ENCODE data around the gene TCF12. TPM values are rescaled to one million over a fixed set of nuclear protein-coding genes. Genes with fewer than 3 reads are reported as not detected.

TCF12 gene
- total and polyA plus RNA-seq, 2 of the 8 experiments (the other 6 are each of a cell fraction or from before 2014, with no cell fraction given) = 85.8 to 101 TPM

GRCh38 chr15:56916825-56917477 lies 1.5 kb upstream of the TCF12 start (continued):
- TF ChIP-seq CHD7 (IDR thresholded peaks at IDR 0.05; ENCODE audit: insufficient replicate concordance, low read length) (no peak), MAFK (IDR thresholded peaks at IDR 0.05; ENCODE audit: low read depth, low read length) (no peak), E2F6 (IDR thresholded peaks at IDR 0.05) (no peak), GABPA (IDR thresholded peaks at IDR 0.05; ENCODE audit: borderline replicate concordance, insufficient read depth, low read length) (no peak)
